MM.1S (cell line): Measurements from ENCODE around the gene ITSN2.

Source experiments
- DNase-seq: peaks from one replicate; pipeline ENCODE4 v3.0.0-alpha.2; 2015
- H2AFZ ChIP-seq: fragments of 300-600 bp; sonication (generic); 2 replicates; pipeline ENCODE4 v1.6.0; 2016; ENCODE audit warnings: antibody characterized with exemption, low read length
- H3F3A ChIP-seq: fragments of 300-600 bp; sonication (generic); 2 replicates; pipeline ENCODE4 v1.6.1; 2016; ENCODE audit warnings: mild to moderate bottlenecking, antibody characterized with exemption, low read length, moderate library complexity, mixed read lengths; ENCODE audit not compliant: insufficient read depth
- H3K27ac ChIP-seq: fragments of 300-600 bp; sonication (generic); 2 replicates; pipeline ENCODE4 v1.5.1; 2016; ENCODE audit warnings: mild to moderate bottlenecking, low read length
- H3K27me3 ChIP-seq: fragments of 300-600 bp; sonication (generic); replicated peaks from 2 replicates; pipeline ENCODE4 v1.6.0; 2016; ENCODE audit warnings: low read length; ENCODE audit not compliant: insufficient read depth
- H3K36me3 ChIP-seq: fragments of 300-600 bp; sonication (generic); replicated peaks from 2 replicates; pipeline ENCODE4 v1.6.1; 2016; ENCODE audit warnings: mild to moderate bottlenecking, low read length, mixed read lengths; ENCODE audit not compliant: insufficient read depth
- H3K4me1 ChIP-seq: fragments of 300-600 bp; sonication (generic); 2 replicates; pipeline ENCODE4 v1.6.1; 2016; ENCODE audit warnings: low read length, mixed read lengths
- H3K4me2 ChIP-seq: fragments of 300-600 bp; sonication (generic); 2 replicates; pipeline ENCODE4 v1.6.0; 2016; ENCODE audit warnings: low read depth, low read length
- H3K4me3 ChIP-seq: fragments of 300-600 bp; sonication (generic); 2 replicates; pipeline ENCODE4 v1.5.1; 2016; ENCODE audit warnings: low read length, mixed read lengths
- H3K79me2 ChIP-seq: fragments of 300-600 bp; sonication (generic); 2 replicates; pipeline ENCODE4 v1.6.1; 2016; ENCODE audit warnings: mixed run types, low read length, mixed read lengths
- H3K9ac ChIP-seq: fragments of 300-600 bp; sonication (generic); 2 replicates; pipeline ENCODE4 v1.6.1; 2016; ENCODE audit warnings: low read length, mixed read lengths
- H3K9me2 ChIP-seq: fragments of 300-600 bp; sonication (generic); replicated peaks from 2 replicates; pipeline ENCODE4 v1.6.1; 2016; ENCODE audit warnings: mild to moderate bottlenecking, low read length, mixed read lengths; ENCODE audit not compliant: insufficient read depth
- H3K9me3 ChIP-seq: fragments of 300-600 bp; sonication (generic); replicated peaks from 2 replicates; pipeline ENCODE4 v1.6.1; 2016; ENCODE audit warnings: mild to moderate bottlenecking, low read length, mixed read lengths; ENCODE audit not compliant: insufficient read depth
- H4K20me1 ChIP-seq: fragments of 300-600 bp; sonication (generic); 2 replicates; pipeline ENCODE4 v1.6.1; 2016; ENCODE audit warnings: mild to moderate bottlenecking, low read length, moderate library complexity, mixed read lengths; ENCODE audit not compliant: insufficient read depth
- EZH2 ChIP-seq: fragments of 300-600 bp; sonication (generic); optimal IDR thresholded peaks from 2 replicates; pipeline ENCODE3; 2017; ENCODE audit warnings: low read depth, mild to moderate bottlenecking, antibody characterized with exemption, low read length, mixed read lengths
- EZH2phosphoT487 ChIP-seq: fragments of 300-600 bp; sonication (generic); IDR thresholded peaks from 2 replicates; pipeline ENCODE4 v1.6.1; 2018; ENCODE audit warnings: antibody characterized with exemption, low read length
- TF ChIP-seq, protein P1 (sequence below): fragments of 300-600 bp; sonication (generic); IDR thresholded peaks from 2 replicates; pipeline ENCODE4 v1.5.1; 2016; ENCODE audit warnings: antibody characterized with exemption, low read length, mixed read lengths

ITSN2 gene

DNA sequence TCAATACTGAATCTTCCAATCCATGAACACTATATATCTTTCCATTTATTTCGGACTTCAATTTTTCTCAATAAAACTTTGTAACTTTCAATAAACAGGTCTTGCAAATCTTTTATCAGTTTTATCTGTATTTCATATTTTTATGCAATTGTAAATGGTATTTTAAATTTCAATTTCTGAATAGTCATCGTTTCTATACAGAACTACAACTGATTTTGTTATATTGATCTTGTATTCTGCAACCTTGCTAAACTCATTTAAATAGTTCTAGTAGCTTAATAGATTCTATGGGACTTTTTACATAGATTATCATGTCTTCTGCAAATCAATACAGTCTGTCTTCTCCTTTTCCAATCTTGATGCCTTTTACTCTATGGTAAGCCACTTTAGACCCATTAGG is 95.1 kb downstream of the ITSN2 start:
- H3K27me3 ChIP-seq = no peaks in the 10 kb centered on the region
- no peak for DNase-seq
- H3K4me1 ChIP-seq = no peaks in the 10 kb centered on the region
- no peaks in the 10 kb centered on the region for H3F3A ChIP-seq
- no peak overlapping the region for H2AFZ ChIP-seq
- H3K9me2 ChIP-seq = no peaks in the 10 kb centered on the region
- H4K20me1 ChIP-seq = no peaks in the 10 kb centered on the region
- H3K27ac ChIP-seq = no peak overlapping the region
- TF ChIP-seq, protein P1, sequence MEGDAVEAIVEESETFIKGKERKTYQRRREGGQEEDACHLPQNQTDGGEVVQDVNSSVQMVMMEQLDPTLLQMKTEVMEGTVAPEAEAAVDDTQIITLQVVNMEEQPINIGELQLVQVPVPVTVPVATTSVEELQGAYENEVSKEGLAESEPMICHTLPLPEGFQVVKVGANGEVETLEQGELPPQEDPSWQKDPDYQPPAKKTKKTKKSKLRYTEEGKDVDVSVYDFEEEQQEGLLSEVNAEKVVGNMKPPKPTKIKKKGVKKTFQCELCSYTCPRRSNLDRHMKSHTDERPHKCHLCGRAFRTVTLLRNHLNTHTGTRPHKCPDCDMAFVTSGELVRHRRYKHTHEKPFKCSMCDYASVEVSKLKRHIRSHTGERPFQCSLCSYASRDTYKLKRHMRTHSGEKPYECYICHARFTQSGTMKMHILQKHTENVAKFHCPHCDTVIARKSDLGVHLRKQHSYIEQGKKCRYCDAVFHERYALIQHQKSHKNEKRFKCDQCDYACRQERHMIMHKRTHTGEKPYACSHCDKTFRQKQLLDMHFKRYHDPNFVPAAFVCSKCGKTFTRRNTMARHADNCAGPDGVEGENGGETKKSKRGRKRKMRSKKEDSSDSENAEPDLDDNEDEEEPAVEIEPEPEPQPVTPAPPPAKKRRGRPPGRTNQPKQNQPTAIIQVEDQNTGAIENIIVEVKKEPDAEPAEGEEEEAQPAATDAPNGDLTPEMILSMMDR = no peak
- TF ChIP-seq EZH2 (no peak), EZH2phosphoT487 (no peak)
- no peaks in the 10 kb centered on the region for H3K79me2 ChIP-seq
- no peak overlapping the region for H3K9ac ChIP-seq
- H3K4me3 ChIP-seq = no peak overlapping the region
- H3K36me3 ChIP-seq = no peaks in the 10 kb centered on the region
- no peak overlapping the region for H3K4me2 ChIP-seq
- H3K9me3 ChIP-seq = no peaks in the 10 kb centered on the region

DNA sequence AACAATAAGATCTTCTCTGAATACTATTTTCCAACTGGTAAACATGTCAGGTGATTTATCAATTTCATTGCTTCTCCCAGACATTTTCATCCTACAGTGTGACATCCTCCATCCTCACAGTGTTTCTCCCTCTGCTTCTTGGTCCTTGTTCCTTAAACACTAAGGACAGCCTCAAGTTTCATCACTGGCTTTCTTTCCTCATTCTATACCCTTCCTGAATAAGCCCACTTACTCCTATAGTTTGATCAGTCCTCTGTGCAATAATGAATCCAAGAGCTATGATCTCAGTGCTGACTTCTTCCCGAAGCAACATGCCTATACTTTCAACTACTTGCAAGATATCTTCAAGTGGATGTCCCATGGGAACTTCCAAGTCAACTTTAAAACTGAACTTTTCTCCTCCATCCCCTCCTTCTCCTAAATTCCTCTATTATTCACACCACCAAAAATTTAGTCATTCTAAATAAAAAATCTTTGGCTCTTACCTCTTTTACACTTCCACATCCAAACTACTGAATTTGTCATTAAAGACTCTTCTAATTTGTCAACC is 97.8 kb downstream of the ITSN2 start:
- Histone ChIP-seq H3F3A (no peaks in the 10 kb centered on the region), H3K9me2 (no peaks in the 10 kb centered on the region), H3K27ac (no peak overlapping the region), H3K79me2 (no peaks in the 10 kb centered on the region), H3K4me2 (no peak overlapping the region), H3K4me1 (no peaks in the 10 kb centered on the region), H3K4me3 (no peak overlapping the region), H3K9ac (no peak overlapping the region), H4K20me1 (no peaks in the 10 kb centered on the region), H3K36me3 (no peaks in the 10 kb centered on the region), H3K27me3 (no peaks in the 10 kb centered on the region), H2AFZ (no peak overlapping the region), H3K9me3 (no peaks in the 10 kb centered on the region)
- no peak for DNase-seq
- no peak for TF ChIP-seq EZH2phosphoT487
- no peak for TF ChIP-seq EZH2
- TF ChIP-seq, protein P1 = no peak

DNA sequence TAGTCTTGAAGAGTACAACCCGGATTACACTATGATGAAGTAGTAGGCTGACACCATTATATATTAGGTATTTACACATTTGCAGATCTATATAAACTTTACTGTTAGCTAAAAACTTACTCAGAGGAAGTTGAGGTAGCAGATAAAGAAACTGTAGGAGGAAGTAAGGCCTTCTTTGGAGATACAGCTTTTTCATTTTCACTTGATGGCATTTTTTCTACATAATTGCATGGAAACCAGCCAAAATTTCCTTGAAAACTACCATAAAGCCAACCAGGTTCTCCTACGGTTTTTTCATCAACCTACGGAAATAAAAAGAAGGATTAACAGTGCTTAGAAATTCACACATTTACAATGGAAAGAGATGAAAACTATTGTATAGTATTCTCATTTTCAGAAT is 98.9 kb downstream of the ITSN2 start:
- TF ChIP-seq, protein P1 = no peak
- TF ChIP-seq EZH2phosphoT487 = no peak
- no peak for TF ChIP-seq EZH2
- no peaks in the 10 kb centered on the region for H3K9me2 ChIP-seq
- no peak overlapping the region for H3K27ac ChIP-seq
- DNase-seq = no peak
- no peaks in the 10 kb centered on the region for H4K20me1 ChIP-seq
- H3K4me2 ChIP-seq = no peak overlapping the region
- H3K9ac ChIP-seq = no peak overlapping the region
- no peaks in the 10 kb centered on the region for H3F3A ChIP-seq
- H3K9me3 ChIP-seq = no peaks in the 10 kb centered on the region
- no peaks in the 10 kb centered on the region for H3K79me2 ChIP-seq
- no peaks in the 10 kb centered on the region for H3K27me3 ChIP-seq
- H3K36me3 ChIP-seq = no peaks in the 10 kb centered on the region
- no peak overlapping the region for H3K4me3 ChIP-seq
- no peaks in the 10 kb centered on the region for H3K4me1 ChIP-seq
- no peak overlapping the region for H2AFZ ChIP-seq
